ENCODE measurements around the gene GALNT18. TPM values are rescaled to one million over a fixed set of nuclear protein-coding genes. Genes with fewer than 3 reads are reported as not detected.

The GALNT18 gene
- total RNA-seq, 1 donor from 2014 or later = 12.6 TPM

GRCh38 chr11:11316651-11317230 is 305.1 kb downstream of the GALNT18 start:
- no peak for DNase-seq (ENCODE audit: low spot score)

- DNase-seq (ENCODE audit: low spot score) = no peak
Measured at GRCh38 chr11:11313902-11314692, 307.7 kb downstream of the GALNT18 start.

- DNase-seq (ENCODE audit: low spot score) = no peak
Measured at GRCh38 chr11:11313426-11313825, 308.4 kb downstream of the GALNT18 start.

- no peak for DNase-seq (ENCODE audit: low spot score)
Measured at GRCh38 chr11:11312738-11313137, 309.1 kb downstream of the GALNT18 start.

GRCh38 chr11:11311169-11311568 is 310.6 kb downstream of the GALNT18 start:
- no peak for DNase-seq (ENCODE audit: low spot score)

GRCh38 chr11:11309906-11310305 is 311.9 kb downstream of the GALNT18 start:
- no peak for DNase-seq (ENCODE audit: low spot score)

- no peak for DNase-seq (ENCODE audit: low spot score)
Measured at GRCh38 chr11:11308249-11308648, 313.6 kb downstream of the GALNT18 start.

- DNase-seq (ENCODE audit: low spot score) = no peak
Measured at GRCh38 chr11:11306855-11307254, 314.9 kb downstream of the GALNT18 start.

GRCh38 chr11:11304550-11304949 is 317.3 kb downstream of the GALNT18 start:
- no peak for DNase-seq (ENCODE audit: low spot score)

- no peak for DNase-seq (ENCODE audit: low spot score)
Measured at GRCh38 chr11:11302565-11302964, 319.2 kb downstream of the GALNT18 start.

- no peak for DNase-seq (ENCODE audit: low spot score)
Measured at GRCh38 chr11:11301212-11301611, 320.6 kb downstream of the GALNT18 start.

GRCh38 chr11:11297578-11297977 is 324.2 kb downstream of the GALNT18 start:
- DNase-seq (ENCODE audit: low spot score) = no peak

GRCh38 chr11:11296434-11296833 is 325.4 kb downstream of the GALNT18 start:
- no peak for DNase-seq (ENCODE audit: low spot score)

GRCh38 chr11:11294551-11294855 is 327.3 kb downstream of the GALNT18 start:
- DNase-seq (ENCODE audit: low spot score) = peak; percentile 33

- peak; percentile 28 for DNase-seq (ENCODE audit: low spot score)
Measured at GRCh38 chr11:11293798-11294550, 327.8 kb downstream of the GALNT18 start.

- peak; percentile 83 for DNase-seq (ENCODE audit: low spot score)
Measured at GRCh38 chr11:11292839-11293238, 329.0 kb downstream of the GALNT18 start.

- peak; percentile 43 for DNase-seq (ENCODE audit: low spot score)
Measured at GRCh38 chr11:11291041-11292015, 330.5 kb downstream of the GALNT18 start.

- DNase-seq (ENCODE audit: low spot score) = peak; percentile 65
Measured at GRCh38 chr11:11290354-11290753, 331.5 kb downstream of the GALNT18 start.

GRCh38 chr11:11289669-11290068 is 332.1 kb downstream of the GALNT18 start:
- DNase-seq (ENCODE audit: low spot score) = no peak

- DNase-seq (ENCODE audit: low spot score) = peak; percentile 49
Measured at GRCh38 chr11:11288972-11289616, 332.7 kb downstream of the GALNT18 start.

- DNase-seq (ENCODE audit: low spot score) = no peak
Measured at GRCh38 chr11:11284481-11284880, 337.3 kb downstream of the GALNT18 start.
